Mucosa of rectum (tissue), 2 donors: ENCODE measurements around the gene GPR17.

Experiments used
- H3K27ac ChIP-seq, 2 donors: one replicate each; pipeline ENCODE4 v1.7.0; 2013; ENCODE audit warnings: inconsistent platforms in 2 of 2, low read depth in 2 of 2, low read length in 2 of 2
- H3K27me3 ChIP-seq, 2 donors: one replicate each; pipeline ENCODE4 v1.7.0; 2013; ENCODE audit warnings: low read length in 2 of 2; ENCODE audit not compliant: control insufficient read depth in 2 of 2, insufficient read depth in 2 of 2
- H3K36me3 ChIP-seq, 2 donors: one replicate each; pipeline ENCODE4 v1.7.0; 2013; ENCODE audit warnings: low read length in 2 of 2; ENCODE audit not compliant: control insufficient read depth in 2 of 2, insufficient read depth in 2 of 2
- H3K4me1 ChIP-seq, 2 donors: one replicate each; pipeline ENCODE4 v1.7.0; 2013; ENCODE audit warnings: low read length in 2 of 2, mild to moderate bottlenecking in 1 of 2; ENCODE audit not compliant: control insufficient read depth in 2 of 2, insufficient read depth in 2 of 2
- H3K4me3 ChIP-seq, 2 donors: one replicate each; pipeline ENCODE4 v1.7.0; 2013; ENCODE audit warnings: low read length in 2 of 2
- H3K9ac ChIP-seq, 2 donors: one replicate each; pipeline ENCODE4 v1.7.0; 2013; ENCODE audit warnings: low read length in 2 of 2, low read depth in 1 of 2, mild to moderate bottlenecking in 1 of 2
- H3K9me3 ChIP-seq, 2 donors: one replicate each; pipeline ENCODE4 v1.7.0; 2013; ENCODE audit warnings: low read length in 2 of 2; ENCODE audit not compliant: control insufficient read depth in 2 of 2
- donor health status: healthy.
- donor health status: Normal muscosa, but diverticular disease.

Gene GPR17

GRCh38 chr2:127695491-127696472 is 49.8 kb downstream of the GPR17 start:
- Histone ChIP-seq H3K27me3 (no peaks in the 10 kb centered on the region), H3K36me3 (no peaks in the 10 kb centered on the region), H3K4me1 (peaks cover 6% of the 10 kb centered on the region in 2 donors), H3K27ac (no peak overlapping the region), H3K9me3 (peaks cover 0 to 3% of the 10 kb centered on the region in 2 donors), H3K4me3 (peak overlapping the region in 1 of 2 donors; percentile 33), H3K9ac (no peak overlapping the region)

GRCh38 chr2:127697482-127698180 is 51.7 kb downstream of the GPR17 start:
- H3K27me3 ChIP-seq: no peaks in the 10 kb centered on the region
- no peaks in the 10 kb centered on the region for H3K9me3 ChIP-seq
- H3K4me1 ChIP-seq: peaks cover 13 to 14% of the 10 kb centered on the region in 2 donors
- H3K27ac ChIP-seq: no peak overlapping the region
- no peak overlapping the region for H3K4me3 ChIP-seq
- H3K9ac ChIP-seq: no peak overlapping the region
- H3K36me3 ChIP-seq: no peaks in the 10 kb centered on the region

GRCh38 chr2:127698553-127699355 is 52.8 kb downstream of the GPR17 start:
- H3K4me3 ChIP-seq: no peak overlapping the region
- H3K9me3 ChIP-seq: no peaks in the 10 kb centered on the region
- H3K9ac ChIP-seq: no peak overlapping the region
- no peaks in the 10 kb centered on the region for H3K27me3 ChIP-seq
- no peak overlapping the region for H3K27ac ChIP-seq
- peaks cover 22% of the 10 kb centered on the region in 2 donors for H3K4me1 ChIP-seq
- H3K36me3 ChIP-seq: peaks cover 0 to 4% of the 10 kb centered on the region in 2 donors

- peaks cover 0 to 12% of the 10 kb centered on the region in 2 donors for H3K36me3 ChIP-seq
- peaks cover 22% of the 10 kb centered on the region in 2 donors for H3K4me1 ChIP-seq
- no peaks in the 10 kb centered on the region for H3K27me3 ChIP-seq
- peak overlapping the region; percentile 74 to 93 for H3K4me3 ChIP-seq
- peak overlapping the region; percentile 97 for H3K27ac ChIP-seq
- peak overlapping the region; percentile 89 to 97 for H3K9ac ChIP-seq
- H3K9me3 ChIP-seq: no peaks in the 10 kb centered on the region
These were observed 54.7 kb downstream of the GPR17 start for GRCh38 chr2:127700527-127701192.

- no peaks in the 10 kb centered on the region for H3K27me3 ChIP-seq
- no peaks in the 10 kb centered on the region for H3K9me3 ChIP-seq
- H3K4me3 ChIP-seq: peak within 1 kb of the TSS; percentile 74 to 93
- peaks cover 0 to 16% of the 10 kb centered on the region in 2 donors for H3K36me3 ChIP-seq
- peak within 1 kb of the TSS; percentile 89 to 97 for H3K9ac ChIP-seq
- H3K4me1 ChIP-seq: peaks cover 22% of the 10 kb centered on the region in 2 donors
- H3K27ac ChIP-seq: peak within 1 kb of the TSS; percentile 97
These were observed 55.3 kb downstream of the GPR17 start, which contains the start of gene SFT2D3 for GRCh38 chr2:127701193-127701650. SFT2D3 (plus strand) TSS chr2:127701497; CDS start chr2:127701529, 32 bp downstream.

GRCh38 chr2:127701651-127702394 is 55.9 kb downstream of the GPR17 start:
- Histone ChIP-seq H3K4me3 (peak overlapping the region; percentile 74 to 93), H3K27me3 (no peaks in the 10 kb centered on the region), H3K36me3 (peaks cover 3 to 22% of the 10 kb centered on the region in 2 donors), H3K9me3 (no peaks in the 10 kb centered on the region), H3K4me1 (peaks cover 22% of the 10 kb centered on the region in 2 donors), H3K27ac (peak overlapping the region; percentile 97), H3K9ac (peak overlapping the region; percentile 80 to 89)
